GM21786 (cell line): Measurements from ENCODE around the gene LPP.

Experiments used
- ATAC-seq: cut with Tn5 transposase; IDR thresholded peaks from one replicate; pipeline ENCODE4 v1.9.1; 2021; ENCODE audit not compliant: unreplicated experiment

Gene LPP

GRCh38 chr3:188270423-188270972 lies 116.5 kb downstream of the LPP start:
- ATAC-seq = no peak

- no peak for ATAC-seq
Observed at GRCh38 chr3:188271226-188271914, 117.4 kb downstream of the LPP start.

GRCh38 chr3:188272481-188273372 lies 118.8 kb downstream of the LPP start:
- ATAC-seq = no peak

- no peak for ATAC-seq
Observed at GRCh38 chr3:188274249-188274915, 120.4 kb downstream of the LPP start.

- no peak for ATAC-seq
Observed at GRCh38 chr3:188276375-188276774, 122.4 kb downstream of the LPP start.

- no peak for ATAC-seq
Observed at GRCh38 chr3:188278717-188279324, 124.9 kb downstream of the LPP start.

- ATAC-seq = no peak
Observed at GRCh38 chr3:188279502-188280335, 125.8 kb downstream of the LPP start.

GRCh38 chr3:188280627-188281026 lies 126.7 kb downstream of the LPP start:
- ATAC-seq = no peak

GRCh38 chr3:188282871-188283270 lies 128.9 kb downstream of the LPP start:
- no peak for ATAC-seq

GRCh38 chr3:188283347-188283746 lies 129.4 kb downstream of the LPP start:
- ATAC-seq = no peak

GRCh38 chr3:188284455-188285212 lies 130.7 kb downstream of the LPP start:
- ATAC-seq = no peak

GRCh38 chr3:188286087-188286513 lies 132.1 kb downstream of the LPP start:
- no peak for ATAC-seq

GRCh38 chr3:188287339-188287738 lies 133.4 kb downstream of the LPP start:
- no peak for ATAC-seq

GRCh38 chr3:188287762-188288505 lies 134.0 kb downstream of the LPP start:
- no peak for ATAC-seq

- ATAC-seq = no peak
Observed at GRCh38 chr3:188292251-188292650, 138.3 kb downstream of the LPP start.

GRCh38 chr3:188292827-188293226 lies 138.9 kb downstream of the LPP start:
- ATAC-seq = no peak

- ATAC-seq = no peak
Observed at GRCh38 chr3:188294113-188294512, 140.2 kb downstream of the LPP start.

GRCh38 chr3:188294823-188295487 lies 141.0 kb downstream of the LPP start:
- ATAC-seq = no peak
